ENCODE results near the gene BRD3.

Gene BRD3

GRCh38 chr9:134061688-134062371 lies 6.0 kb downstream of the BRD3 start:
- TF ChIP-seq ZNF274 (IDR thresholded peaks at IDR 0.05; ENCODE audit: low read depth, low read length), result no peak
- TF ChIP-seq SUZ12 (IDR thresholded peaks at IDR 0.05; ENCODE audit: extremely low read depth, insufficient read depth, insufficient read length), result no peak
- no peak for TF ChIP-seq YY1 (IDR thresholded peaks at IDR 0.05; ENCODE audit: insufficient read depth, insufficient read length)
- peak overlapping the region; percentile 34 for H3K9ac ChIP-seq (ENCODE audit: insufficient read length, low read depth)
- no peaks in the 10 kb centered on the region for H3K27me3 ChIP-seq (ENCODE audit: insufficient read depth, insufficient read length)
- H3K36me3 ChIP-seq (ENCODE audit: insufficient read depth, insufficient read length, low read length), result peaks cover 54% of the 10 kb centered on the region
- no peak for DNase-seq (ENCODE audit: low read depth, low spot score)
- H3K4me1 ChIP-seq (ENCODE audit: insufficient read depth, insufficient read length), result peaks cover 45% of the 10 kb centered on the region
- no peaks in the 10 kb centered on the region for H3K9me3 ChIP-seq (ENCODE audit: insufficient read depth, low read length)
- no peak overlapping the region for H3K4me3 ChIP-seq (ENCODE audit: insufficient read length, low read depth)

GRCh38 chr9:134061019-134061687 lies 6.7 kb downstream of the BRD3 start:
- no peak for TF ChIP-seq ZNF274 (IDR thresholded peaks at IDR 0.05; ENCODE audit: low read depth, low read length)
- TF ChIP-seq YY1 (IDR thresholded peaks at IDR 0.05; ENCODE audit: insufficient read depth, insufficient read length), result no peak
- TF ChIP-seq SUZ12 (IDR thresholded peaks at IDR 0.05; ENCODE audit: extremely low read depth, insufficient read depth, insufficient read length), result no peak
- DNase-seq (ENCODE audit: low read depth, low spot score), result no peak
- no peaks in the 10 kb centered on the region for H3K9me3 ChIP-seq (ENCODE audit: insufficient read depth, low read length)
- no peak overlapping the region for H3K9ac ChIP-seq (ENCODE audit: insufficient read length, low read depth)
- H3K4me3 ChIP-seq (ENCODE audit: insufficient read length, low read depth), result no peak overlapping the region
- no peaks in the 10 kb centered on the region for H3K27me3 ChIP-seq (ENCODE audit: insufficient read depth, insufficient read length)
- H3K4me1 ChIP-seq (ENCODE audit: insufficient read depth, insufficient read length), result peaks cover 51% of the 10 kb centered on the region
- peaks cover 60% of the 10 kb centered on the region for H3K36me3 ChIP-seq (ENCODE audit: insufficient read depth, insufficient read length, low read length)

- Histone ChIP-seq H3K27me3 (ENCODE audit: insufficient read depth, insufficient read length) (no peaks in the 10 kb centered on the region), H3K4me3 (ENCODE audit: insufficient read length, low read depth) (no peak overlapping the region), H3K9ac (ENCODE audit: insufficient read length, low read depth) (no peak overlapping the region), H3K9me3 (ENCODE audit: insufficient read depth, low read length) (no peaks in the 10 kb centered on the region), H3K36me3 (ENCODE audit: insufficient read depth, insufficient read length, low read length) (peaks cover 64% of the 10 kb centered on the region), H3K4me1 (ENCODE audit: insufficient read depth, insufficient read length) (peaks cover 53% of the 10 kb centered on the region)
- TF ChIP-seq YY1 (IDR thresholded peaks at IDR 0.05; ENCODE audit: insufficient read depth, insufficient read length) (no peak), ZNF274 (IDR thresholded peaks at IDR 0.05; ENCODE audit: low read depth, low read length) (no peak), SUZ12 (IDR thresholded peaks at IDR 0.05; ENCODE audit: extremely low read depth, insufficient read depth, insufficient read length) (no peak)
- DNase-seq (ENCODE audit: low read depth, low spot score), result no peak
These were observed 7.3 kb downstream of the BRD3 start for GRCh38 chr9:134060546-134060945.

GRCh38 chr9:134059661-134060395 lies 8.0 kb downstream of the BRD3 start:
- peaks cover 57% of the 10 kb centered on the region for H3K4me1 ChIP-seq (ENCODE audit: insufficient read depth, insufficient read length)
- no peak for DNase-seq (ENCODE audit: low read depth, low spot score)

GRCh38 chr9:134059188-134059641 lies 8.6 kb downstream of the BRD3 start:
- Histone ChIP-seq H3K36me3 (ENCODE audit: insufficient read depth, insufficient read length, low read length) (peaks cover 71% of the 10 kb centered on the region), H3K27me3 (ENCODE audit: insufficient read depth, insufficient read length) (no peaks in the 10 kb centered on the region), H3K9ac (ENCODE audit: insufficient read length, low read depth) (no peak overlapping the region), H3K9me3 (ENCODE audit: insufficient read depth, low read length) (no peaks in the 10 kb centered on the region), H3K4me1 (ENCODE audit: insufficient read depth, insufficient read length) (peaks cover 62% of the 10 kb centered on the region), H3K4me3 (ENCODE audit: insufficient read length, low read depth) (no peak overlapping the region)
- DNase-seq (ENCODE audit: low read depth, low spot score), result no peak
- TF ChIP-seq ZNF274 (IDR thresholded peaks at IDR 0.05; ENCODE audit: low read depth, low read length), result no peak
- no peak for TF ChIP-seq YY1 (IDR thresholded peaks at IDR 0.05; ENCODE audit: insufficient read depth, insufficient read length)
- TF ChIP-seq SUZ12 (IDR thresholded peaks at IDR 0.05; ENCODE audit: extremely low read depth, insufficient read depth, insufficient read length), result no peak

More at GRCh38 chr9:134059661-134060395, 8.0 kb downstream of the BRD3 start:
- Histone ChIP-seq H3K9me3 (ENCODE audit: insufficient read depth, low read length) (no peaks in the 10 kb centered on the region), H3K36me3 (ENCODE audit: insufficient read depth, insufficient read length, low read length) (peaks cover 69% of the 10 kb centered on the region), H3K4me3 (ENCODE audit: insufficient read length, low read depth) (no peak overlapping the region), H3K27me3 (ENCODE audit: insufficient read depth, insufficient read length) (no peaks in the 10 kb centered on the region), H3K9ac (ENCODE audit: insufficient read length, low read depth) (no peak overlapping the region)
- no peak for TF ChIP-seq SUZ12 (IDR thresholded peaks at IDR 0.05; ENCODE audit: extremely low read depth, insufficient read depth, insufficient read length)
- TF ChIP-seq ZNF274 (IDR thresholded peaks at IDR 0.05; ENCODE audit: low read depth, low read length), result no peak
- no peak for TF ChIP-seq YY1 (IDR thresholded peaks at IDR 0.05; ENCODE audit: insufficient read depth, insufficient read length)

GRCh38 chr9:134058716-134059115 lies 9.1 kb downstream of the BRD3 start:
- Histone ChIP-seq H3K27me3 (ENCODE audit: insufficient read depth, insufficient read length) (no peaks in the 10 kb centered on the region), H3K9me3 (ENCODE audit: insufficient read depth, low read length) (no peaks in the 10 kb centered on the region), H3K9ac (ENCODE audit: insufficient read length, low read depth) (no peak overlapping the region), H3K36me3 (ENCODE audit: insufficient read depth, insufficient read length, low read length) (peaks cover 72% of the 10 kb centered on the region), H3K4me3 (ENCODE audit: insufficient read length, low read depth) (no peak overlapping the region), H3K4me1 (ENCODE audit: insufficient read depth, insufficient read length) (peaks cover 60% of the 10 kb centered on the region)
- TF ChIP-seq SUZ12 (IDR thresholded peaks at IDR 0.05; ENCODE audit: extremely low read depth, insufficient read depth, insufficient read length), result no peak
- no peak for TF ChIP-seq YY1 (IDR thresholded peaks at IDR 0.05; ENCODE audit: insufficient read depth, insufficient read length)
- no peak for TF ChIP-seq ZNF274 (IDR thresholded peaks at IDR 0.05; ENCODE audit: low read depth, low read length)
- no peak for DNase-seq (ENCODE audit: low read depth, low spot score)
